HG02943 (cell line): ENCODE measurements around the gene SLC29A3.

Experiments
- ATAC-seq: cut with Tn5 transposase; IDR thresholded peaks from one replicate; pipeline ENCODE4 v1.9.1; 2021; ENCODE audit warnings: mild to moderate bottlenecking, low read depth, moderate library complexity; ENCODE audit not compliant: unreplicated experiment

Gene SLC29A3

DNA sequence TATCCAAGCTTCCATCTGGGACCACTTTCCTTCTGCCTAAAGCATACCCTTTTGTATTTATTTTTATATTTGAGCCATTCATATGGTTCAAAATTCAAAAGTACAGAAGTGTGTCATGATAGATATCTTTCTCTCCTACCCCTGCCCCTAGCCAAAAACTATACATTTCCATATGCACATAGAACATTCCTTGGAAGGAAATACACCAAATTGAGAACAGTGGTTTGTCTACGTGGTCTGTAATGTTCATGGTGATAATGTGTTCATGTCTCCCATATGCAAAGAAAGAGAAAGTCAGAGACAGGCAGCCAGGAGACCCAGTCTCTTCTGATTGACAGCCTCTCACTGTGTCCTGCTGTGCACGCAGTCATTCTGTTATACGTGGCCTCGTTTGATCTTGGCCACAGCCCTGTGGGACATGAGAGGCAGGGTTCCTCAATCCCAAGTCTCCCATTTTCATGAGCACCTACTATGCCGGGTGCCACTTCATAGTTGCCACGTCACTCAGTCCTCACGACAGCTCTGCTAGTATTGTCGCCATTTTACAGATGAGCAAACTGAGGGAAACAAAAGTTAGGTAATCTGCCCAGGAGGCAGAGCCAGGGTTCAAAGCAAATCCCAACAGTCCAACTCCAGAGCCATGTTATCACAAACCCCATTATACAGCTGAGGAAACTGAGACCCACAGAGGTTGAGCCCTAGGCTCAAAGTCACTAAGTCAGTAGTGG lies 69.7 kb downstream of the SLC29A3 start:
- no peak for ATAC-seq

DNA sequence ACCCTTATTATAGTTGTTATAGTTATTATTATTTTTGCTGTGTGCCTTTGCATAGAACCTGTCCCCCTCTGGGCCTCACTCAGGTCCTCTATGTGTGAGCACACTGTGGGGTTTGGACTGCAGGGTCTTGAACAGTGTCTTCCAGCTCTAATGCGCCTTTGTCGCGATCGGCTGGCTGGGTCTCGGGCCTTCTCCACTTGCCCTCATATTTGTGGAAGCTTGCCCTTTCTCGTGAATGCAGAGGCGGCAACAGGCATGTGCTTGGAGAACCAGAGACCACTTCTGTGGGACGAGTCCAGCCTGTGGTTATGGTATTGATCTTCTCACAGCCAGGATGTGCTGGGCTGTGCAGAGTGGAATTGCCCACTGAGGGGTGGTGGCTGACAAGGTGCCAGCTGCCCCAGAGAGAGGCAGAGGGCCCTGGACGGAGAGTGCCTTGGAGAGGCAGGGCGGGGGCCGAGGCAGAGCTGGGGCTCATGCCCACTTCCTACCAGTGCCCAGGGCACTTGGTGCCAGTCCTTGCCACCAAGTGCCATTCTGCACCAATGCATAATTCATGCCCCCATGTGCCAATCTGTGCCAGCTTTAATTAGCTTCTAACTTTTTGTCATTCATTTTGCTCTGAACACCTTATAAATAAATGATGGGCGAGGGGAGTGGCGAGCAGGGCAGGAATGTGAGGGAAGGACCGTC lies 70.9 kb downstream of the SLC29A3 start:
- ATAC-seq: no peak

DNA sequence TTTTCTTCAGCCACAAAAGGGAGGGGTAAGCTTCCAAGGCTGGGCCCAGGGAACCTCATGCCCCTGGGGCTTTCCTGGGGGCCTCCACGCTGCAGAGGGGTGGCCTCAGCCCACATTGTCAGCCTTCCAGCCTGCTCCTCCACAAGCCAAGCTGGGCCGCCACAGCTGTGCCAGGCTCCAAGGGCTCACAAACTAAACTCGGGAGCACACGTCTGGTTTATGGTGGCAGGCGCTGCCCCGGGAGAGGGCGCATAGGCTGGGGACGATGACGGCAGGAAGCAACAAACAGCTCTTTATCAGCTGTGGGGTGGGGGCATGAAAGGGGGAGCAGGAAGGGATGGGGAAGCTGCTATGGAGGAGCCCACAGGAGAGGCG lies 71.4 kb downstream of the SLC29A3 start:
- ATAC-seq: no peak

DNA sequence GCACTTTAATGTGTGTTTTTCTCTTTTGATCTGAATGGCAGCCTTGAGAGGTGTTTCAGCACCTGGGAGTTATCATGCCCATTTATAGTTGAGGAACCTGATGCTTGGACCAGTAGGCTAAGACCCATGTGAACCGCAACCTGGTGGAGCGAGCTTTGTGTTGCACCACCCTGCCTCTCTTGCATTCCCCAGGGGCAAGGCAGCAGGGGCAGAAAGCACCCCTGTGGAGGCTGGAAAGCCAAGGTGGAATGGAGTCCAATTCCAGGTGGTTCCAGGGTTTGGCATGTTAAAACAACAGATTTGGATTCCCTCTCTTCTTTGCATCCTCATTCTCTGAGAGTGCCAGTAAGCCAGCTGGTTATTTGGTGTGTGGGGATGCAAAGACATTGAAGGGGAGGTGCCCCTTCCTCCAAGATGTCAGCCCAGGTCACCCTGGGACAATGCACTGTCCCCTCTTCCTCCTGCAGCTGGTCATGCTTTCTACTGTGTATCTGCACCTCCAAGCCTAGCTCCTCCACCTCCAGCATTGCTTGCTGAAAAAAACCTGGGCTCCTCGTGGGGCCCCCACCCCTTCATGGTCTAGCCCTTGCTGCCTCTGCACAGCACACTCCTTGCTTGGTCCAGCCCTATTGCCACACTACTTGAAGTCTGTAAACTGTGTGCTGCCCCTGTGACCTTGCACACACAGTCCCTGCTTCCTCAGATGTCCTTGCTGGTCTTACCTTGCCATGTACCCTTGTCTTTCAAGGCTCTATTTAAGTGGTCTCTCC lies 72.0 kb downstream of the SLC29A3 start:
- ATAC-seq: no peak

DNA sequence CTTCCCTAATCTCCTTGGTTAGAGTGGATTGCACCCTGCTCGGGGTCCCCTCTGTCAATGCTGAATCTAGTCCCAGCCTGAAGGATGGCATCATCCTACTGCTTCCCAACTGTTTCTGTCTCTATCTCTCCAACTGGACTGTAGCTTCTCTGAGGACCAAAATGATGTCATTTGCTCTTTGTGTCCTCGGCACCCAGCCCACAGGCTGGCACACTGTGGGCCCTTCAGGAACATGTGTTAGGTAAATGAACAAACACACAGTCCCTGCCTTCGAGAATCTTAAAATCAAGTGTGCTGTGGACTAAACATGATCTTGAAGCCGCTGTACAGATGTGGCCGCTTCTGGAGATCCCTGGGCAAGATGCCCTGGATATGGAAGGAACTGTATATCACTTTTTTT lies 72.6 kb downstream of the SLC29A3 start:
- no peak for ATAC-seq

- no peak for ATAC-seq
These were observed 73.2 kb downstream of the SLC29A3 start for GRCh38 chr10:71392292-71392691.

DNA sequence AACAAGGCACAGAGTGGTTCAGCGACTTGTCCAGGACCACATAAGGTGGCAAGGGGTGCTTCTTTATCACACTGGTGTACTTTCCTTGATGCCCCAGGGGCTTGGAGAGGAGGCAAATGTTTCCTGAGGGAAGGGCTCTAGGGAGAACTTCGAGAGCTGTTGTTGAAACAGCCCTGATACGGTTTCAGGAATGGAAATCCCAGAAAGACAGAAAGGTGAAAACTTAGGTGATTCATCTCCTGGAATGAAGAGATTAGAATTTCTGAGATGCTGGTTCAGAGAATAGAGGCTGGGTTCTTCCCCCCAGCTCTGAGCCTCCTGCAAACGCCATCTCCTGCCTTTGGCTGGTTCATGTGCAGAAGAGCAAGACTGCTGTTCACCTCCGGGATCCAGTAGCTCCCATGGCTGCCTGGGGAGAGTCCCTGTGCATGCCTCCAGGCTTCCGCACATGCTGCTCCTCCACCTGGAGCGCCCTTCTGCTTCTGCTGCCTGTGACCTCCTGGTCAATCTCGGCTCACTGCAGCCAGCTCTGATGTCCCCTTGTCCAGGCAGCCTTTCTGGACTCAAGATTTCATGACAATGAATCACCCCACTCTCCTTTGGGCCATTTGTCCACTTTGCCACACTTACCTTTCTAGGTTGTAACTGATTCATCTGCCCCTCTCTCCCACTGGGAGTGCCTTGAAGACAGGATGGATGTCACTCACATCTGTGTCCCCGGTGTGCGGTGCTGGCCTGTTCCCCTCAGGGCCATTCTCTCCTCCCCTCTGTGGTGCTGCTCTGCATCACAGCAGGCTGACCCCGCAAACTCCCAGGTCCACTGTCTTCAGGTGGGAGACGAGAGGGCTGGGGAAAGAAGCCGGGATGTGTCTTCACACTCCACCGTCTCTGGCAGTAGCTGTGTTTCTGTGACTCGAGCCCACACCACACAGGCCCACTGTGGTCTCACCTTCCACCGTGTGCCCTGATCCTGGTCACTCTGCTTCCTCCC lies 74.0 kb downstream of the SLC29A3 start:
- no peak for ATAC-seq

DNA sequence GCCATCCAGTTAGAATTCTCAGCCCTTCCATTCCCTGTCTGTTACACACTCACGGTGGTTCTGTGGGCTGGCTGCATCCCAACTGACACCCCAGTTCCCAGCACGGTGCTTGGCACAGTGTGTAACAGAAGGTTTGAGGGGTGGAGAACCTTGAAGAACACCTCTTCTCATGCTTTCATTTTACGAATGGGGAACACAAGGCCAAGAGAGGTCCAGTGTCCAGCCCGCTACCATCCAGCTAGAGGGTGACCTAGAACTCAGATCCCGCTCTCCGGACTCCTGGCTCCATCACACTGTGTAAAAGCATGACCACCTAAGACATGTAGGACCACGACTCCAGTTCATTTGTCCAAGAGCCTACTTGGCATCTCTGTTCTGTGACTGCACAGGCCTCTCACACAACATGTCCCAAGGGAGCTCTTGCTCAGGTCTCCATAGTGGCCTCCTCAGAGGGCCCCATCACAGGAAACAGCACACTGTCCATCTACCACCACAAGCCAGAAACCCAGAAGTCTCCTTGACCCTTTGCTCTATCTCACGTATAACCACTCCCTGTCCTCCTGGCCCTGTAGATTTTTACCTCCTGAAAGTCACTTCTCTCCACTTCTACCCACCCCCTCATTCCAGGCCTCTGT lies 74.9 kb downstream of the SLC29A3 start:
- no peak for ATAC-seq

GRCh38 chr10:71394926-71395562 lies 76.0 kb downstream of the SLC29A3 start:
- no peak for ATAC-seq

- ATAC-seq: no peak
These were observed 76.6 kb downstream of the SLC29A3 start for GRCh38 chr10:71395621-71396020.

DNA sequence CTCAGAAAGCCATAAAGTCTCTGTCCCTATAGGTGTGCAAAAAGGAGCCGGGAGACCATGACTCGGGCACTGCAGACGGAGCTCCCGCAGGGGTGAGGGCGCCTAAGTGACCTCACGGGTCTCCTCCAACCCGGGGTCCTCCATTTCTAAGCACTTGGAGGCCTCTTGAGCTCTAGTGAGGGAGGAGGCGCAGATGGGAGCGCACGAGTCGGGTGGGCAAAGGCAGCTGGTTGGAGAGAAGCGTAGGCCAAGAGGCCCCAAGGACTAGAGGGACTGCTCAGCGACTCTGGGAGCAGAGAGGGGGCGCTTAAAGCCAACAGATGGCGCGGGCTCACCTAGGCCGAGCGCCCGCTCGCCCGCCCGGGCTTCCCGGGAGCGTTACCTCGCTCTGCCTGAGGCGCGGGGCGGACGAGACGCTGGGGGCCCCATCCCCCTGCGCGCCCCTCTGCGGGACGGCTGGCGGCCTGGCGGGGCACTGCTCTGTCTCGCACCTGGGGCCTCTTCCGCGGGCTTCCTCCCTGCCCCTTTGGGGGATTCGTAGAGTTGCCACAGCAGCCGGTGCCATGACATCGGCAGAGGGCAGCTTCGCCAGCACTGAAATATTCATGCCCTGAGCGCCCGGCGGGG lies 77.1 kb downstream of the SLC29A3 start:
- ATAC-seq: no peak

DNA sequence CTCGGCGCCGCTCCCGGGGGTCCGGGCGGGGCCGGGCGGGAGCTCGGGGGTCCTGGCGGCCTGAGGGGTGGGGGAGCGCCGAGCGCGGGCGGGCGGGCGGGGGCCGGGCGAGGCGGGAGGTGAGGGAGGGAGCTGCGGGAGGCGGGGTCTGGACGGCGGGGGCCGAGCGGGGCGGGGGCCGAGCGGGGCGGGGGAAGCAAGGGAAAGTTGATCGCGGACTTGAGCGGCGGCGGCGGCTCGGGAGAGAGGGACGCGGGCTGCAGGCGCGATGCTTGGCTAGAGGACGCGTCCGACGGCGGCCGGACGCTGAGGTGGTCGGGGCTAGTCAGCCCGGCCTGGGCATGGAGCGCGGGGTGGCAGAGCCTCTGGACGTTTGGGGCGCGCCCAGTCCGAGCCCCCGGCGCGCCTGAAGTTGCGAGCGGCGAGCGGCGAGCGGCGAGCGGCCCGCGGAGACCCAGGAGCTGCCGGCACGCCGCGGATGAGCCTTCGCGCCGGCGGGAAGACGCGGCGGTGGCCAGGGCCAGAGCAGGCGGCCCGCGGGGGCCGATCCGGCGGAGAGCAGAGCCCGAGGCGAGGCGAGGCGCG lies 77.7 kb downstream of the SLC29A3 start, which contains the start of gene CDH23:
CDH23 (plus strand) TSS at position 210 of the 585 bp plus-strand sequence. CDS start 42,912 bp downstream, outside the sequence.
- no peak for ATAC-seq

- no peak for ATAC-seq
These were observed 78.5 kb downstream of the SLC29A3 start for GRCh38 chr10:71397296-71398212.

DNA sequence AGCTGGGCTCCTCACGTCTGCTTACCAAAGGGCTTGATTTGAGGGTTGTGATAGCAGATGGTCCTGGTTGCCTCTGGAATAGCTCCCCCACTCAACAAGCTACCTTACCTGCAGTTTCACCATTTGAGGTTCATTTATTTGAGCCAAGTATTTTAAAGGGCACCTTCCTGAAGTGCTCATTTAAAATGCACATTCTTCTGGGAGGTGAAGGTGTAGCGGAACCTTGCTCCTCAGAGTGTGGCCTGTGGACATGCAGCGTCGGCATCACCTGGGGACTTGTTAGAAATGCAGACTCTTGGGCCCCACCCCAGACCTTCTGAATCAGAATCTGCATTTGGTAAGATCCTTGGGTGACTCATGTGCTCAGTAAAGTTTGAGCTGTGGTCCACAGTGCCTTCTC lies 79.9 kb downstream of the SLC29A3 start:
- ATAC-seq: no peak

- ATAC-seq: no peak
These were observed 80.9 kb downstream of the SLC29A3 start for GRCh38 chr10:71399946-71400345.

DNA sequence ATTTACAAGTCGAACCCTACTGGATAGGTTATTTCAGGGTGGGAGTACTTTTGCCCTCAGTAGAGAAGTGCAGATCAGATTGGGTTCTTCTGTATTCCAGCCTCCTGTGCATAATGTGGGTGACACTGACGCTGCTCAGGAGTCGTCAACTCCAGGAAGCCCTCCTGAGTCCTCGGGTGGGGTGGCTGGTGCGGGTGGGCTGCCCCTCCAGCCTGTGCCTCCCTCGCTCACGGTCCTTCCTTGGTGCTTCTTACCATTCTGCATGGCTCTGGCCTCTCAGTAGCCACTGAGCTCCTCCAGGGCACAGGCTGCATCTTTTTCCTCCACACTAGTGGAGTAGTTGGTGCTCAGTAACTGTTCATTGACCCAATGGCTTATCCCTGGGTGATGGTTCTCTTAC lies 82.0 kb downstream of the SLC29A3 start:
- ATAC-seq: no peak

GRCh38 chr10:71402005-71402404 lies 82.9 kb downstream of the SLC29A3 start:
- ATAC-seq: no peak
